B cell (primary cell): ENCODE results near the gene MTX3. TPM values are rescaled to one million over a fixed set of nuclear protein-coding genes. Genes with fewer than 3 reads are reported as not detected.

Source experiments
- ATAC-seq: fragments of 200-7000 bp; cut with Tn5 transposase; one replicate; pipeline ENCODE4 v1.10.0; 2021; ENCODE audit warnings: low read depth, mild to moderate bottlenecking, moderate number of reproducible peaks, moderate library complexity
- CTCF ChIA-PET: fragments of 350-600 bp; sonication (Branson Sonifier 250); formaldehyde crosslinking; loops from one replicate; lab custom pipeline; 2021; ENCODE audit warnings: antibody characterized with exemption, inconsistent platforms; lab: Charles Lee
- POLR2A ChIA-PET: fragments of 350-600 bp; sonication (Branson Sonifier 250); formaldehyde crosslinking; loops from one replicate; lab custom pipeline; 2021; ENCODE audit warnings: antibody characterized with exemption; lab: Charles Lee
- DNase-seq: peaks from one replicate; pipeline ENCODE4 v3.0.0; 2013
- H2AFZ ChIP-seq: 2 replicates; pipeline ENCODE4 v1.6.1; 2012; ENCODE audit warnings: mild to moderate bottlenecking, low read depth, low read length; ENCODE audit not compliant: insufficient read depth, poor library complexity, severe bottlenecking
- H3K27ac ChIP-seq, 2 donors: 1 replicate in 1 of 2; 2 replicates in 1 of 2; pipeline ENCODE4 v1.5.1; 2012 to 2013; ENCODE audit warnings: low read length in 2 of 2, mild to moderate bottlenecking in 2 of 2, moderate library complexity in 1 of 2
- H3K27me3 ChIP-seq, 4 experiments: fragments of 200-600 bp in 1 of 4; sonication (generic) in 1 of 4; replicated peaks in 1 of 4; 1 replicate in 2 of 4; 2 replicates in 2 of 4; pipeline versions ENCODE4 v1.6.1 to v1.7.0; 2013 to 2016; ENCODE audit warnings: low read length in 3 of 4, mild to moderate bottlenecking in 2 of 4, mixed read lengths in 1 of 4, moderate library complexity in 1 of 4; ENCODE audit not compliant: insufficient read depth in 4 of 4, control insufficient read depth in 3 of 4; ENCODE audit errors: control extremely low read depth in 1 of 4
- H3K36me3 ChIP-seq, 2 experiments: replicated peaks in 1 of 2; 1 replicate in 1 of 2; 2 replicates in 1 of 2; pipeline versions ENCODE4 v1.6.1 to v1.7.1; 2013; ENCODE audit warnings: low read length in 1 of 2; ENCODE audit not compliant: insufficient read depth in 2 of 2, control insufficient read depth in 1 of 2; ENCODE audit errors: control extremely low read depth in 1 of 2, extremely low read depth in 1 of 2
- H3K4me1 ChIP-seq, 2 donors: fragments of 200-600 bp in 1 of 2; sonication (generic) in 1 of 2; 1 replicate in 1 of 2; 2 replicates in 1 of 2; pipeline versions ENCODE4 v1.5.1 to v1.6.1; 2013 to 2017; ENCODE audit warnings: low read length in 2 of 2; ENCODE audit not compliant: control insufficient read depth in 2 of 2, insufficient read depth in 2 of 2
- H3K4me2 ChIP-seq: replicated peaks from 2 replicates; pipeline ENCODE3; 2012; ENCODE audit warnings: mild to moderate bottlenecking, low read depth, low read length; ENCODE audit not compliant: poor library complexity, severe bottlenecking
- H3K4me3 ChIP-seq, 5 experiments: fragments of 200-600 bp in 1 of 5; sonication (generic) in 1 of 5; 1 replicate in 3 of 5; 2 replicates in 2 of 5; pipeline versions ENCODE4 v1.5.1 to v1.7.0; 2011 to 2016; ENCODE audit warnings: low read length in 4 of 5, mild to moderate bottlenecking in 4 of 5, low read depth in 2 of 5, control low read depth in 1 of 5, moderate library complexity in 1 of 5; ENCODE audit not compliant: insufficient read depth in 1 of 5; ENCODE audit errors: control extremely low read depth in 1 of 5, extremely low read depth in 1 of 5
- H3K79me2 ChIP-seq: fragments of 200-600 bp; sonication (generic); one replicate; pipeline ENCODE4 v1.6.0; 2016; ENCODE audit warnings: low read length; ENCODE audit not compliant: control insufficient read depth, insufficient read depth
- H3K9ac ChIP-seq: fragments of 200-600 bp; sonication (generic); 2 replicates; pipeline ENCODE4 v1.6.1; 2017; ENCODE audit warnings: mild to moderate bottlenecking, low read length, moderate library complexity
- H3K9me3 ChIP-seq, 3 donors: one replicate each; pipeline versions ENCODE4 v1.6.1 to v1.7.1; 2013; ENCODE audit warnings: low read length in 2 of 3; ENCODE audit not compliant: control insufficient read depth in 2 of 3, insufficient read depth in 1 of 3; ENCODE audit errors: control extremely low read depth in 1 of 3
- H4K20me1 ChIP-seq: 2 replicates; pipeline ENCODE4 v1.6.0; 2012; ENCODE audit warnings: mild to moderate bottlenecking, low read length; ENCODE audit not compliant: insufficient read depth, control insufficient read depth, poor library complexity, severe bottlenecking
- H3K27ac Mint-ChIP-seq: one replicate; pipeline ENCODE4 v1.8.0; 2021; ENCODE audit warnings: mixed read lengths
- H3K27me3 Mint-ChIP-seq: one replicate; pipeline ENCODE4 v1.8.0; 2021; ENCODE audit warnings: mixed read lengths
- H3K4me1 Mint-ChIP-seq: one replicate; pipeline ENCODE4 v1.8.0; 2021; ENCODE audit warnings: mixed read lengths
- H3K4me3 Mint-ChIP-seq: one replicate; pipeline ENCODE4 v1.8.0; 2021; ENCODE audit warnings: mixed read lengths
- H3K9me3 Mint-ChIP-seq: one replicate; pipeline ENCODE4 v1.8.0; 2022; ENCODE audit warnings: mixed read lengths; ENCODE audit not compliant: insufficient read depth
- EZH2 ChIP-seq: IDR thresholded peaks from 2 replicates; pipeline ENCODE4 v1.6.1; 2012; ENCODE audit warnings: borderline replicate concordance, low read depth, mild to moderate bottlenecking, moderate library complexity, low read length; ENCODE audit not compliant: insufficient read depth, poor library complexity, severe bottlenecking
- WGBS: methylation state at CpG from one replicate; pipeline ENCODE4 v1.1.5; 2013; ENCODE audit warnings: missing lambda C conversion rate; ENCODE audit not compliant: insufficient coverage; 5-methylcytosine and 5-hydroxymethylcytosine counted together
- intact Hi-C: fragments of 100-400 bp; cut with micrococcal nuclease; formaldehyde crosslinking; loops from one replicate; pipeline ENCODE4 v1.10.0; 2022
- polyA plus RNA-seq: library from polyadenylated mRNA; depleted of rRNA; stranded (reverse); fragments of >200 nt; gene quantifications from 2 replicates; pipeline ENCODE4 v1.2.3, GENCODE V29; 2012
- total RNA-seq, 2 donors: library from RNA; stranded (reverse); fragments of 120-200 nt in 1 of 2; gene quantifications; 1 replicate in 1 of 2; 2 replicates in 1 of 2; pipeline versions ENCODE4 v1.2.3 to v1.2.4, GENCODE V29; 2013 to 2022
- TF ChIP-seq, protein P1 (sequence below): fragments of 200-600 bp; IDR thresholded peaks from one replicate; pipeline ENCODE4 v1.8.0; 2022; ENCODE audit warnings: antibody characterized with exemption, mild to moderate bottlenecking

MTX3 gene
- total and polyA plus RNA-seq, 2 donors (not counting 1 experiment from before 2014, with no cell fraction given): 7.9 to 21.0 TPM

DNA sequence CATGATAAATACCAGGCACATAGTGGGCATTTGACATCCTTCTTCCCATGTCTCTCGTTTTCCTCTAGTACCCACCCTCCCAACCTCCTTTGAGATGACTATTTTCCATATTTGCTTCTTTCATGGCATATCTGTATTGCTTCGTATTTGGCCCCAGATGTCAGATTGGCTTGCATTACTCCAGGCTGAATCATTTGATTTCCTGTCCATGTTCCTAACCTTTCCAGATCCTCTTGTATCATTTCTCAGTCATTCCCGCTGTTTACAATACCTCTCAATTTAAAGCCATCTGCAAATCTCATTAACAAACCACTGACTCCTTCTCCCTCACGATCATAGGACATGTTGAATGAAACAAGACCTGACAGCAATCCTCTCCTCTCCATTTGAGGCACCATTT, 19.9 kb downstream of the MTX3 start:
- H4K20me1 ChIP-seq: no peaks in the 10 kb centered on the region
- intact Hi-C loops: no loop called here
- no peak overlapping the region for H2AFZ ChIP-seq
- Mint-ChIP-seq H3K9me3 (no peaks in the 10 kb centered on the region), H3K27me3 (peaks cover 13% of the 10 kb centered on the region), H3K4me1 (no peaks in the 10 kb centered on the region), H3K27ac (no peak overlapping the region), H3K4me3 (no peak overlapping the region)
- POLR2A ChIA-PET: no interaction called here
- no peaks in the 10 kb centered on the region for H3K4me1 ChIP-seq
- no peak overlapping the region for H3K4me2 ChIP-seq
- CTCF ChIA-PET: no interaction called here
- no peak for TF ChIP-seq EZH2
- TF ChIP-seq, protein P1, sequence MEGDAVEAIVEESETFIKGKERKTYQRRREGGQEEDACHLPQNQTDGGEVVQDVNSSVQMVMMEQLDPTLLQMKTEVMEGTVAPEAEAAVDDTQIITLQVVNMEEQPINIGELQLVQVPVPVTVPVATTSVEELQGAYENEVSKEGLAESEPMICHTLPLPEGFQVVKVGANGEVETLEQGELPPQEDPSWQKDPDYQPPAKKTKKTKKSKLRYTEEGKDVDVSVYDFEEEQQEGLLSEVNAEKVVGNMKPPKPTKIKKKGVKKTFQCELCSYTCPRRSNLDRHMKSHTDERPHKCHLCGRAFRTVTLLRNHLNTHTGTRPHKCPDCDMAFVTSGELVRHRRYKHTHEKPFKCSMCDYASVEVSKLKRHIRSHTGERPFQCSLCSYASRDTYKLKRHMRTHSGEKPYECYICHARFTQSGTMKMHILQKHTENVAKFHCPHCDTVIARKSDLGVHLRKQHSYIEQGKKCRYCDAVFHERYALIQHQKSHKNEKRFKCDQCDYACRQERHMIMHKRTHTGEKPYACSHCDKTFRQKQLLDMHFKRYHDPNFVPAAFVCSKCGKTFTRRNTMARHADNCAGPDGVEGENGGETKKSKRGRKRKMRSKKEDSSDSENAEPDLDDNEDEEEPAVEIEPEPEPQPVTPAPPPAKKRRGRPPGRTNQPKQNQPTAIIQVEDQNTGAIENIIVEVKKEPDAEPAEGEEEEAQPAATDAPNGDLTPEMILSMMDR: no peak
- H3K9ac ChIP-seq: no peak overlapping the region
- no peak overlapping the region for H3K4me3 ChIP-seq
- H3K79me2 ChIP-seq: no peaks in the 10 kb centered on the region
- DNase-seq (no peak), ATAC-seq (no peak)
- H3K9me3 ChIP-seq: no peaks in the 10 kb centered on the region
- no peak overlapping the region for H3K27ac ChIP-seq
- WGBS: 87% methylated on average over 3 of the region's 4 CpGs
- H3K36me3 ChIP-seq: no peaks in the 10 kb centered on the region
- peaks cover 0 to 4% (median 1%) of the 10 kb centered on the region in 4 experiments for H3K27me3 ChIP-seq

DNA sequence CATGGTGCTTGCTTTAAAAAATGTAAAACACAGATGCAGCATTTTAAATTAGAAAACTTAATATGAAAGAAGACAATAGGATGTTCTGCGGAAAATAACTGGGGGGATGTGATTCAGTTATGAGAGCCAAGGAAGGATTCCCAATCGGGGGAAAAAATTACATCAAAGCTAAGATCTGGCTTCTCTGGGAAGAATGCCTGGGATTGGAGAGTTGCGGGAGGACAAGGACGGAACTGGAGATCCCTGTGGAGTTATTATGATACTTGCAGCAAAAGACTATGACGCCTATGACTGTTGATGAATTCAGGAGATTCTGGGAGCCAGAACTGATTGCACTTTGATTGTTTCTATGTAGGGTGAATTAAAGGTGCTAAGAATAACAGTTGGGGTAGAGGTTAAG, 24.6 kb downstream of the MTX3 start:
- no peak for ATAC-seq

More for the DNA sequence above, 24.6 kb downstream of the MTX3 start:
- intact Hi-C loops: no loop called here
- DNase-seq: no peak
- Mint-ChIP-seq H3K4me3 (no peak overlapping the region), H3K4me1 (no peaks in the 10 kb centered on the region), H3K9me3 (no peaks in the 10 kb centered on the region), H3K27me3 (peaks cover 16% of the 10 kb centered on the region), H3K27ac (no peak overlapping the region)
- H3K4me1 ChIP-seq: no peaks in the 10 kb centered on the region
- no peaks in the 10 kb centered on the region for H3K36me3 ChIP-seq
- H4K20me1 ChIP-seq: no peaks in the 10 kb centered on the region
- H3K9me3 ChIP-seq: no peaks in the 10 kb centered on the region
- no peak overlapping the region for H3K4me3 ChIP-seq
- peaks cover 0 to 4% (median 1%) of the 10 kb centered on the region in 4 experiments for H3K27me3 ChIP-seq
- WGBS: 93% methylated on average over 5 of the region's 5 CpGs
- no peaks in the 10 kb centered on the region for H3K79me2 ChIP-seq
- H3K27ac ChIP-seq: no peak overlapping the region
- POLR2A ChIA-PET: no interaction called here
- H3K4me2 ChIP-seq: no peak overlapping the region
- TF ChIP-seq, protein P1: no peak
- TF ChIP-seq EZH2: no peak
- no peak overlapping the region for H3K9ac ChIP-seq
- H2AFZ ChIP-seq: no peak overlapping the region
- CTCF ChIA-PET: no interaction called here
